ENCODE measurements around the gene SPTBN4.

Gene SPTBN4

DNA sequence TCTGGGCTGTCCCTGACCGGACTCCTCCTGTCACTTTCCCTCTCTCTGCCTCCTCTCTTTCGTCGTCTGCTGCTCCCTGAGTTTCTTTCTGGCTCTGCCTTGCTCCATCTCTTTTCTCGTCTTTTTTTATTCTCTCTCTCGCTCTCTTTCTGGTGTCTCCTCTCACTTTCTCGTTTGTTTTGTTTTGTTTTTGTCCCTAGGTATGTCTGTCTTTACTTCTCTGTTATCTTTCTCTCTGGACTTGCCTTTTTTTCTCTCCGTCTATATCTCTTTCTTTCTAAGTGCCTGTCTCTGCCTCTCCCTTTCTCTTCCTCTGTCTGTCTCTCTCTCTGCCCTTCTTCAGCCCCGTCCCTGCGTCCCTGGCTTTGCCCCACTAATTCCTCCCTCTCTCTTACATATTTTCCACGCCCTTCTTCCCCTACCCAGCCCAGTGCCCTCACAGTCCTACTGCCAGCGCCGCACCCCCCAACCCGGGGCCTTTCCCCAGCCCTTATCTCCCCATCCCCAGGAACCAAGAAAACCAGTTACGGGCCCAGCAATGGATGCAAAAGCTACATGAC lies 61.8 kb downstream of the SPTBN4 start:
- peaks cover 76% of the 10 kb centered on the region for H3K27me3 ChIP-seq
- H3K36me3 ChIP-seq, result no peaks in the 10 kb centered on the region
- peaks cover 4 to 13% of the 10 kb centered on the region in 2 experiments for H3K4me1 ChIP-seq (ENCODE audit: control insufficient read depth in 1 of 2, insufficient read depth in 1 of 2, low read depth in 1 of 2, low read length in 1 of 2)
- H3K9me3 ChIP-seq, result no peaks in the 10 kb centered on the region
- H3K27ac ChIP-seq, result no peak overlapping the region
- no peak for TF ChIP-seq CTCF (IDR thresholded peaks at IDR 0.05)
- no peak overlapping the region for H3K4me3 ChIP-seq (ENCODE audit: low read depth in 1 of 2, low read length in 1 of 2)

GRCh38 chr19:40529093-40529954 lies 62.5 kb downstream of the SPTBN4 start:
- no peak overlapping the region for H3K27ac ChIP-seq
- peaks cover 4 to 13% of the 10 kb centered on the region in 2 experiments for H3K4me1 ChIP-seq (ENCODE audit: control insufficient read depth in 1 of 2, insufficient read depth in 1 of 2, low read depth in 1 of 2, low read length in 1 of 2)
- no peaks in the 10 kb centered on the region for H3K36me3 ChIP-seq
- H3K27me3 ChIP-seq, result peaks cover 76% of the 10 kb centered on the region
- H3K9me3 ChIP-seq, result no peaks in the 10 kb centered on the region
- peak; percentile 93 for TF ChIP-seq CTCF (IDR thresholded peaks at IDR 0.05)
- peak overlapping the region; percentile 53 to 74 for H3K4me3 ChIP-seq (ENCODE audit: low read depth in 1 of 2, low read length in 1 of 2)

- H3K36me3 ChIP-seq, result no peaks in the 10 kb centered on the region
- TF ChIP-seq CTCF (IDR thresholded peaks at IDR 0.05), result no peak
- no peaks in the 10 kb centered on the region for H3K9me3 ChIP-seq
- no peak overlapping the region for H3K27ac ChIP-seq
- peaks cover 4 to 13% of the 10 kb centered on the region in 2 experiments for H3K4me1 ChIP-seq (ENCODE audit: control insufficient read depth in 1 of 2, insufficient read depth in 1 of 2, low read depth in 1 of 2, low read length in 1 of 2)
- H3K4me3 ChIP-seq (ENCODE audit: low read depth in 1 of 2, low read length in 1 of 2), result no peak overlapping the region
- peaks cover 76% of the 10 kb centered on the region for H3K27me3 ChIP-seq
Observed at GRCh38 chr19:40530091-40530901, 63.5 kb downstream of the SPTBN4 start.

DNA sequence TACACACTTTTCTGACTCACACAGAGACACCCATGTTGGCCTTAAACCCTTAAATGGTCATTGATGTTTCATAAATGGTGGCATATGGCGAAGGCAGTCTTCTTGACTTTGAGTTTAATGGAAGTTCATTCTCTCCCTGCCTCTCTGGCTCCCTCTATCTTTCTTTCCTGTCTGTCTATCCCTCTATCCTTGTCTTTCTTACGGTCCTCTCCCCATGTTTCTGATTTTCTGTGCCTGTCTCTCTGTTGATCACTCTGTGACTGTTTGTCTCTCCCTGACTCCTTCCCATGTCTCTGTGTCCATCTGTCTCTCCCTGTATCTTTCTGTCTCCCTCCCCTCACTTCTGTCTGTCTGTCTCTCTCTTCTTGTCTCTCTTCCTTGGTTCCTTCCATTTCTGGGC lies 66.7 kb downstream of the SPTBN4 start:
- H3K27ac ChIP-seq, result no peak overlapping the region
- no peaks in the 10 kb centered on the region for H3K9me3 ChIP-seq
- no peak for TF ChIP-seq CTCF (IDR thresholded peaks at IDR 0.05)
- H3K4me1 ChIP-seq (ENCODE audit: control insufficient read depth in 1 of 2, insufficient read depth in 1 of 2, low read depth in 1 of 2, low read length in 1 of 2), result peaks cover 4 to 13% of the 10 kb centered on the region in 2 experiments
- H3K27me3 ChIP-seq, result peaks cover 88% of the 10 kb centered on the region
- H3K36me3 ChIP-seq, result no peaks in the 10 kb centered on the region
- H3K4me3 ChIP-seq (ENCODE audit: low read depth in 1 of 2, low read length in 1 of 2), result no peak overlapping the region

GRCh38 chr19:40534148-40534547 lies 67.3 kb downstream of the SPTBN4 start:
- H3K27me3 ChIP-seq, result peaks cover 90% of the 10 kb centered on the region
- no peak overlapping the region for H3K4me3 ChIP-seq (ENCODE audit: low read depth in 1 of 2, low read length in 1 of 2)
- no peaks in the 10 kb centered on the region for H3K36me3 ChIP-seq
- H3K9me3 ChIP-seq, result no peaks in the 10 kb centered on the region
- no peak overlapping the region for H3K27ac ChIP-seq
- no peak for TF ChIP-seq CTCF (IDR thresholded peaks at IDR 0.05)
- peaks cover 4 to 9% of the 10 kb centered on the region in 2 experiments for H3K4me1 ChIP-seq (ENCODE audit: control insufficient read depth in 1 of 2, insufficient read depth in 1 of 2, low read depth in 1 of 2, low read length in 1 of 2)

Measured in neutrophil (primary cell).